Stimulated activated CD8-positive, alpha-beta memory T cell treated with anti-CD3 and anti-CD28 coated beads, Interleukin-7, amount 100 ng/mL, for 1 hour (primary cell): ENCODE data around the gene GBE1.
"Not testable (repeated sequence)": the region's sequence is repeated elsewhere in the genome, so short reads cannot be mapped to it uniquely, and the experiment has no call there.

Experiments
- DNase-seq, 2 donors: peaks; one replicate each; pipeline ENCODE4 v3.0.0-alpha.2; 2020; ENCODE audit warnings: low read depth in 2 of 2

GBE1 gene

DNA sequence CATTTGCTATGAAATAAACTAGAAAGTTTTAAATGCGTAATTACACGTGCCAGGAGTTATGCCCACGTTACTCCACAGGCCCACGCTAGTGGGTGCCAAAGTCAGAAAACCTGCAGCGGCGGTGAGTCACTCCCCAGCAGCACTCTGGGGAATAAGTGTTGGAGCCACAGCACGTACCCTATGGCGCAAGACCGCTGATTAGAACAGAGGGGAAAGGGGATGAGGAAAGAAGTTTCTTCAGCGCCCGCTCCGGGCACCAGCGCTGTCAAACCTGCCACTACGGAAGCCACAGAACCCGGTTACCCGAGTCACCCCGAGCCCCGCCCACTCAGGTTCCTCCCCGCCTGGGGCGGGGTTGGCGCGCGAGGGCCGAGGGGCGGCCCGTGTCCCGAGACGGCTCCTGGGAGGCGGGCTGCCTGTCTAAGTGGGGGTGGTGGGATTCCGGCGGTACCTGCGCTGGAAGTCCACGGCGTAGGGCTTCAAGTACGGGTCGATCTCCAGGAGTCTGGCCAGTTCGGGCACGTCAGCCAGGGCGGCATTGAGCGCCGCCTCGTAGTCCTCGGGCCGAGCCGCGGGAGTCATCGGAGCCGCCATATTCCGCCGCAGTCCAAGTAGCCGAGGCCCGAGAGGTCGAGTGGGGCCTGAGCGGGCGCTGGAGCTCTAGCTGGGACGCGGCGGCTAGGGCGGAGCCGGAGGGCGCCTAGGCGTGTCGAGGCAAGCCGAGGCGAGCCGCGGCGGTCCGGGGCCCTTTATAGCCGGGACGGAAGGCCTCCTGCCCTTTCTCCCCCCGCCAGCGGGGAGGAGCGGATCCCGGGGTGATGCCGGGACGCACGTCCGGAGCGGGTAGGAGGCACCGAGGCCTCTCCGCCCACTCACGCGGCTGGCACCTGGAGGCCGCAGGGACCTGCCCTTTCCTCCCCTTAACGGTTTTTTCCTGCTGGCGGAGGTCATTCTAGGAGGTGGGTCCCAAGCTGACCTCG, at the start of gene GBE1:
Gene GBE1 (minus strand): TSS at position 722 of the 980 bp plus-strand sequence. CDS start 128 bp downstream, at position 594.
- peak; percentile 73 to 76 for DNase-seq

DNA sequence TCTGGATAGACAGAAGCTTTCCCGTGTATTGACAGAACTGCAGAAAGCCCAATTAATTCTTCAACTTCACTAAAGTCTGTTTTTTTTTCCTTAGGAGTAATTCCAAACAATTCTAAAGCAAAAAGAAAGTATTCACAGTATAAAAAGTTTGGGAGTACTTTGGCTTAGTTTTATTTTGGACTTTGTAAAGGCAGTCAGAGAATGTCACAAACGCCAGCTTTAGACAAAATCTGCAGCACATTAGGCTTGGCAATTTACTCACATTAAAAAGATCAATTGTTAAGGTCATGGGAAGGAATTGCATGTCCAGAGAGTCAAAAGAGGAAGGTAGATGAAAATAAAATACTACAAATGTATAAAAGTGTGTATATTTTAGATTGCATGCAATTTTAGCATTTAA, 47.5 kb upstream of the GBE1 start:
- no peak for DNase-seq

DNA sequence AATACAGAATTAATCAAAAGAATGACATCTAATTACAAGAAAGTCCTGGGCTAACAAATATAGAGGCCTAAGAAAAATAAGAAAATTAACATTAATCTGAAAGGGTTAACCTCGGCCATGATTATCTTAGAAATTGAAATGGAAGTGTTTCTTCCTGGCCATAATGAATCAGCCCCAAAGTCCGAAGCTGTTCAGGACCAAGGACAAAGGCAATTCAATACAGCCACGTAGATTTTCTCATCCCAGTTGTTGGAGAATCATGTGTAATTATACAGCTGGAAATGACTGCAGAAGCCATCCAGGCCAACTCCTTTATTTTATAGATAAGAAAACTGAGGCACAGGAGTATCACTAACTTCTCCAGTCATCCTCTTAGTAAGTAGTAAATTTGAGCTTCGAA, 38.0 kb upstream of the GBE1 start:
- DNase-seq = no peak

- no peak for DNase-seq
These were observed 32.0 kb upstream of the GBE1 start for GRCh38 chr3:81793410-81793809.

- DNase-seq = no peak
These were observed 28.7 kb upstream of the GBE1 start for GRCh38 chr3:81790117-81790516.

DNA sequence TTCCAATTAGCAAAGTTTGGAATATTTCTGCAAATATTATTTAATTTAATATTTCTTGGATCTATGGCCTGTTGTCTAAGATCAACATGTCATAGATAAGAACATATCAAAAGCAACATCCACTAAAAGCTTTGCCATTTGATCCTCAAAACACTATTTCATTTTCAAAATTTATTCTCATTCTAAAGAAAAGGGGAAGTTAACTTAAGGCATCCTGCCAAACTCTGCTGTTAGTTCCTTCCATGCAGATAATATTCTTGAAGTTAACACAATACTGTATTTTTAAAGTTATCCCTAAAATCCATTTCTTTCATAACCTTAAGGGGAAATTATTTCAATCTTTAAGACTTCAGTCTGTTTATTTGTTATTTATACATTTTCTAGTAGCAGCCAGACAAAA, 28.2 kb upstream of the GBE1 start:
- no peak for DNase-seq

GRCh38 chr3:81788610-81789009, 27.2 kb upstream of the GBE1 start:
- DNase-seq = no peak

- DNase-seq = no peak
These were observed 26.6 kb upstream of the GBE1 start for GRCh38 chr3:81788044-81788443.

- no peak for DNase-seq
These were observed 21.1 kb upstream of the GBE1 start for GRCh38 chr3:81782585-81782984.

DNA sequence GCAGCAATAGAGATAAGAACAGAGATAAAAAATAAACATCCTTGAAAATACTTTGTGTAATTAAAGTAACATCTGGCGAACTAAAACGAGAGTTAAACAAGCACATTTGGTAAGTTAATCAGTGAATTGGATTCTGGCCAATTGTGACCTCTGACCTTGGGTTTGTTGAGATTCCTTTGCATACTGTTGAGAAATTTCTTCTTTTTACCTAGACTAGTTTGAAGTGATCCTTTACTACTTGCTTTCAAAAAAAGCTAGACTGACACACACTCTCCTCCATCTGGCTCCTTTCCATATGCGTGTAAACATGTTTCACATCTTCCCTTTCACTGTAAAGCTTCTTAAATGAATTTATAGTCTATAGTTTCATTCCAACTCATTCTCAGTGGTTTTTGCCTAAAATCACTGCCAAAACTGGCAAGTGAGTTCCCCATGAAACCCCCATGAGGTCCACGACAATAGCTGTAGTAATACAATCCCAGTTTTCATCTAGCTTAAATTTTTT, 17.3 kb upstream of the GBE1 start:
- no peak for DNase-seq

DNA sequence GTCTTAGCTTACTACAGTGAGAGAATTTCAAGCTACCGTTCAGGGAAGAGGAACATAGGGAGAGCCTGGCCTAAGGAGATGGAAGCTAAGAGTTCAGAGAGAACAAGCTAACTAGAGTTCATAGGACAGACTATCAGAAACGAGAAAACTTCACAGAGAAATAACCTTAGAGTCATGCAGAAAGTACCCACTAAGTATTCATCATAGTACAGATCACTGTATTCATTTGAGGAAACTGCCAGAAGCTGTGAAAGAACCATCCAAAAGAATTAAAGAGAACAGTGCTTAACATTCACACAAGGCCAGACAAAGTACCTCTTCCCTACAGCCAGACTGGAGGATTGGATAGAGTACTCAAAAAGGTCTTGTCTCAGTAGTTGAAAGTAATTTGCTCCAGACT, 15.2 kb upstream of the GBE1 start:
- no peak for DNase-seq

GRCh38 chr3:81770710-81771109, 9.3 kb upstream of the GBE1 start:
- DNase-seq = no peak

DNA sequence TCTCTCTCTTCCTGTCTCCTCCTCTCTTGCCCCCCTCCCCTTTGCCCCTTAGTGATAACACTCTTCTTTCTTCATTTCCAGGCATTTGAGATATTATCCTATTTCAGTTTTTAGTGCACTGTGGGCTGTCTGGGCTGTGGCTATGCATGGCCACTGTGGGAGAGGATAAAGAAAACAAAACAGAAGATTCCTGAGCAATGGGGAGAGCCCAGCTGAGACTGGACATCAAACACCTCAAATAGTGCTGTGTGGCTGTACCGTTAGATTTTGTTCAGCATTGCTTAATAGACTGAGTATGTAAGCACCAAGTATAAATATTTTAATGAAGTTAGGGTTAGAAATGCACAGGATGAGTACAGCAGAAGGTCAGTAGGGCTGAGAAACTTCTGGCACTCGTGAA, 7.9 kb upstream of the GBE1 start:
- no peak for DNase-seq

DNA sequence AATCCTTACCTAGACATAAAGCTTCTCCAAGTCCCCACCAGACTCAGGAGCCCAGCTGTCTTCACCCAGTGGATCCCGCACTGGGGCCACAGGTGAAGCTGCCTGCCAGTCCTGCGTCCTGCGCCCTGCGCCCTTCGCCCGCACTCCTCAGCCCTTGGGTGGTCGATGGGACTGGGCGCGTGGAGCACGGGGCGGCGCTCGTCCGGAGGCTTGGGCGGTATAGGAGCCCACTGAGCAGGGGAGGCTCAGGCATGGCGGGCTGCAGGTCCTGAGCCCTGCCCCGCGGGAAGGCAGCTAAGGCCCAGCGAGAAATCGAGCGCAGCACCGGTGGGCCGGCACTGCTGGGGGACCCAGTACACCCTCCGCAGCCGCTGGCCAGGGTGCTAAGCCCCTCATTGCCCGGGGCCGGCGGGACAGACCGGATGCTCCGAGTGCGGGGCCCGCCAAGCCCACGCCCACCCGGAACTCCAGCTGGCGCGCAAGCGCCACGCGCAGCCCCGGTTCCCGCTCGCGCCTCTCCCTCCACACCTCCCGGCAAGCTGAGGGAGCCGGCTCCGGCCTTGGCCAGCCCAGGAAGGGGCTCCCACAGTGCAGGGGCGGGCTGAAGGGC, 5.9 kb upstream of the GBE1 start:
- not testable (repeated sequence) for DNase-seq

DNA sequence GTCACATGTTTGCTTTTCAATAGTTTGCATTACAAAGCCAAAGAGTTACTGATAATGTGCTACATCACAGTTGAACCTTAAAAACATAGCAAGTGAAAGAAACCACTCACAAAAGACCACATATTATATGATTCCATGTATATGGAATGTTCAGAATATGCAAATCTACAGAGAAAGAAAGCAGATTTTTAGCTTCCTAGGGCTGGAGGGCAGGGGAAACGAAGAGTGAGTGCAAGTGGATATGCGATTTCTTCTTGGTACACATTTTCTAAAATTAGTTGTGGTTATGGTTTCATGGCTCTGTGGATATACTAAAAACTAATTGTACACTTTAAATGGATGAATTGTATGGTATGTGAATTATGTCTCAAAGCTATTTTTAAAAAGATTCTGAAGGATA, 4.0 kb upstream of the GBE1 start:
- DNase-seq = no peak

- DNase-seq = no peak
These were observed 3.2 kb upstream of the GBE1 start for GRCh38 chr3:81764665-81765064.

DNA sequence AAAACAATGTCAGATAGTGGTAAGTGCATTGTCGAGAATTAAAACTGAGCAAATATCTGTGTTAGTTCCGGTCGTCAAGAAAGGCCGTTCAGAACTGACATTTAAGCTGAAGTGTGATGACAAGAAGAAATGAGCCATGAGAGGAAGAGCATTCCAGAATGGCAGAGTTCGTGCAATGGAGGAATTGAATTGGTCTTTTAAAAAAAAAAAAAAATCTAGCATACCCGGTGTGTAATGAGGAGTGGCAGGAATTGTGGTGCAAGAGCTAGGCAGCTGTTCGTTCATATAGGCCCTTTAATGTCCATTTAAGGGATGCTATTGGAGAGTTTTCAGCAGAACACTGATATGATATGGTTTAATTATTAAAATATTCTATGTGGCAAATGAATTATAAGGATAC, 2.6 kb upstream of the GBE1 start:
- DNase-seq = no peak

GRCh38 chr3:81763001-81763400, 1.6 kb upstream of the GBE1 start:
- no peak for DNase-seq

GRCh38 chr3:81761904-81762580, 597 bp upstream of the GBE1 start:
- DNase-seq = no peak

DNA sequence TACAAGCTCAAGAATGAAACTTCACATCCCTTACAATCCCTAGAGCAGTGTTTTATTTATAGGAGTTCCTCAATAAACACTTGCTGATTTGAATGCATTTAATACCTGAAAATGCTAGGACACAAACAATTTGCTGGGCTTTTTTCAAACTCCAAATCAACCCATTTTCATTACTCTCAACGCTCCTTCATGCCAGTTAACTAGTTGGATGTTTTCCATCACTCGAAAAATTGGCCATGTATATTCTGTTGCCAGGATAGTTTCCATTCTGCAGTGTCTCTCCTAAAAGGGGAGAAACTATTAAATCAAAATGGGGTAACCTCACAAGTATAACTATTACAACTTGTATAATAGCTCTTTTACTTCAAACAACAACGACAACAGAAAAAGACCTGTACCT, 1.2 kb downstream of the GBE1 start:
- no peak for DNase-seq

GRCh38 chr3:81758771-81759170, 2.7 kb downstream of the GBE1 start:
- DNase-seq = not testable (repeated sequence)

DNA sequence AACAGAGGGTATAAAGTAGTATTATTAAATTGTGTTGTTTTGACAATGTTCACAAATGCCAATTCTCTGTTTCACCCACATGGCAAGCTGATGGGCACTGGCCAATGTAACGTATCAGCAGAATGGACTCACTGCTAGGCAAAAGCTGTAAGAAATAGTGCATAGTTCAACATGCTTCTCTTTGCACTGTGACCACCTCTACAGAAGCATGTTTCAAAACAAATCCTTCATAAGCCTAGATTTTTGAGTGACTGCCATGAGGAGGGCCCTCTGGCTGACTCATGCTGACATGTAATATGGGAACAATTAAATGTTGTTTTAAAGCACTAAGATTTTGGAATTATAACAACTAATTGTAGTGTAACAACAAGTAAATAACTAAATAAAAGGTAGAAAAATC, 3.2 kb downstream of the GBE1 start:
- DNase-seq = no peak
